Measurements from ENCODE around the gene SOX11.

The SOX11 gene

DNA sequence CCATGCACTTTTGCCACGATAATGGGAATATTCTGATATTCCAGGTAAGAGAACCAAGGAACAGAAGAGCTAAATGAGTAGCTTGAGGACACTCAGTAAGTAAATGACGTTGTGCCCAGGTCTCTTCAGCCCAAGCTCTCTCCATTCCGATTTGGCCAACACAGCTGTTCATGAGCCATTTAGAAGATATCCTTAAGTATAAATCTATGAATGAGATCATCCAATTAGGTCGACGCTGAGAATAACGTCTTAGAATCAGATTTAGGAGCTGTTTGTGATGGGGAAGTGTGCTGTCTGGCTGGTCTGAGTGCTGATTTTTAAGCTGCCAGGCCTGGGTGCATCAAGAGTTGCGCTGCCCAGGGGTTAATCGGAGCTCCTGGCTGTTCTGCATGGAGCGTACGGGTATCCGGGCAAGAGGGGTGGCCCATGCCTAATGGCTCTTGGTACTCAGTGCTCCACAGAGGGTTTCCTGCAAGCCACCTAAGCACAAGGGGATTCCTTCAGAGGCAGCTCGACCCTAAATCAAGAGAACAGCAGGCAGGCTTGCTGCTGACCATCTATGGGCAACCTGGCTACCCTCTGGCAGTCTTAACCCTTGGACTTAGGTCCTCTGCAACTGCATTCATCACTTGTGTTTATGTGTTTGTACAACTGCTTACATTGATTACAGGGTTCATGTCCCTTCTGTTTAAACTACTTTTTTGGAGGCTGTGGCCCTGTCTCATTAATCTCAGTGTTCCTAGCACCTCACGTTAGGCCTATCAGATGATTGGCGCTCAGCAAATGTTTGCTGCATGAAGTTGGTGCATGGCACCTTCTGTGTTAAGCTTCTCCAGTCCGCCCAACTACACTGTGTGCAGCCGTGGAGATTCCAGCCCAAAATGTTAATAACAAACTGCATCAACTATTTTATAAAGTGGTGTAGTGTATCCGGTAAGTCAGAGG is 31.9 kb downstream of the SOX11 start:
- DNase-seq (ENCODE audit: low spot score) = no peak

DNA sequence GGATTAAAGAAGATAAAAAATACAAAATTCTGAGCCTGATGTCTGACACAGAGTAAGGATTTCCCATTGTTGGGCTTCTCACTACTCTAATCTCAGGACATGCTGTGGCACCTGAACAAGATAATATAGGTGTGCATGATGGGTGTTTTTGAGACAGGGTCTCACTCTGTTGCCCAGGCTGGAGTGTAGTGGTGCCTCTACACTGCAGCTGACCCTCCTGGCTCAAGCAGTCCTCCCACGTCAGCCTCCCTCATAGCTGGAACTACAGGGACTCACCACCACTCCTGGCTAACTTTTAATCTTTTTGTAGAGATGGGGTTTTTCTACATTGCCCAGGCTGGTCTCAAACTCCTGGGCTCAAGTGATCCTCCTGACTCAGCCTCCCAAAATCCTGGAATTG is 32.9 kb downstream of the SOX11 start:
- DNase-seq (ENCODE audit: low spot score) = no peak

DNA sequence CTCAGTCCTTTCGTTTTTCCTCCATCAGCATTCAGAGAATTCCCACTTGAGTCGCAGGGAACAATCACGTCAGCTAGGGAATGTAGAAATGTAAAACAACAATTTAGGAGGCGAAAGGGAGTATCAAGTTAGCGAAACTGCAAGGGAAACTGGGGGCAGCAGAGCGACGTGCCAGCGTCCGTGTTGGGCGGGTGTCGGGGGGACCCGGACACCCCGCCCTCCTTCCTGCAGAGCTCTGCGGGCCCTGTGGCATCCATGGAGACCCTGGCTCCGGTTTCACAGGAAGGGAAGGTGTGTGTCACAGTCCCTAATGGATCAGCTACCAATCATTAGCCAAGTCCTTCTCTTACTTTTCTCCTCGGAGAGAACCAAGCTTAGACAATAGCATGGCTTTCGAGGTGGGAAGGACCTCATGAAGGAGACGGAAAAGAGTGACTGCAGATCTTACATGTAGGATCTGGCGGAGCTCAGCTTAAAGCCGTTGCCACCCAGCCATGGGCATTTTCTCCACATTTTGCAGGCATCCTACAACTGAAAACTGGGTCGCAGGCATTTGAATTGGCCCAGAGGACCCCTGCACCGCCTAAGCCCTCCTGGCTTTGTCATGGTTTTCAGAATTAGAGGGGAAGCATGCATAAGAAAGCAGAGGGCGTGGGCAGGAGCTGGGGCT is 33.7 kb downstream of the SOX11 start:
- no peak for DNase-seq (ENCODE audit: low spot score)

DNA sequence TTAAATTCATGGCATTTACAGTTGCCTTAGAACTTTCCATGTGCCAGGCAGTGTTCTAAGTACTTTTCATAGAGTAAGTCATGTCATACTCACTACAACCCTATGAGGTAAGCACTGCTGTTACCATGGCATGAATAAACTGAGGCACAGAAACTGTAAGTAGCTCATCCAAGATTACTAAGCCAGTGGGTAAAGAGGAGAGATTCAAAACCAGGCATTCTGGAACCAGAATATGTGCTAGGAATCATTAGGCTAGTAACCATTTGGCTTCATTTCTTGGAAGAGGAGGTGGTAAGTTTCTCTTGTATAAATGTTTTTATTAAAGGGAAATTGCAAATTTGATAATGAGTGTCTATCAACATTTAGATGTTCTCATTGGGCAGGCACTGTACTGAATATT is 35.1 kb downstream of the SOX11 start:
- DNase-seq (ENCODE audit: low spot score) = no peak

DNA sequence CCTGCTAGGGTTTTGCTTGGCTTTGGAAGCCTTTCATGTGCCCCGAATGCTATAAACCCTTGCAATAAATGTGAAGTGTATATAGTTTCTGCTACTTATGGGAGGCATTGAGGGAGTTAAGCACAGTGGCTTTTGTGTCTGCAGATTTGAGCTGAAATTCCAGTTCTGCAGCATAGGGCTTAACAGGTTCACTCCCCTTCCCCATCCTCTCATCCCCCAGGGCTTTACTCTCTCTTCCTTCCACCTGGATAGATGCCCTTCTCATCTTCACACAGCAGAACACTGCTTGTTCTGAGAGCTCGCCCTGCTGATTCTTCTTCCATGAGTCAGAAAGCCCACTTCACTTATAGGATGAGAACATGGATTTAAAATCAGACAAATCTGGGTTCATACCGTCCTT is 37.2 kb downstream of the SOX11 start:
- no peak for DNase-seq (ENCODE audit: low spot score)

DNA sequence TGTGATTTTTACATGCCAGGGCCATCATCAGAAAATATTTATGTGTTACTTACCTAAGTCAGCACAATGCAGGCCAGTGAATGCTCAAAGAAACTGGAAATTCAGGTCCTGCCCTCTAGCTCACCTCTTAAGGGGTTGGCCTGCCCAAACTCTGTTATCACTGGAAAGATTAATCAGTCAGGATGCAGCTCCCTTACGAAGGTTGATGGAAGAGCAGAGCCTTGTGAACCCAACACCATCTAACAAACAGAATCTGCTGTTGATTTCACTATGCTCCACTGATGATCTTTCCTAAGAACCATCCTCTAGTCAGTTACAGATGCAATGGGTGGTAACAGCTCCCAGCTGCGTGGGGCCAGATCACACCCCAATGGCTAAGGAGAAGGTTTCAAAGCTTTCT is 38.2 kb downstream of the SOX11 start:
- DNase-seq (ENCODE audit: low spot score) = no peak

DNA sequence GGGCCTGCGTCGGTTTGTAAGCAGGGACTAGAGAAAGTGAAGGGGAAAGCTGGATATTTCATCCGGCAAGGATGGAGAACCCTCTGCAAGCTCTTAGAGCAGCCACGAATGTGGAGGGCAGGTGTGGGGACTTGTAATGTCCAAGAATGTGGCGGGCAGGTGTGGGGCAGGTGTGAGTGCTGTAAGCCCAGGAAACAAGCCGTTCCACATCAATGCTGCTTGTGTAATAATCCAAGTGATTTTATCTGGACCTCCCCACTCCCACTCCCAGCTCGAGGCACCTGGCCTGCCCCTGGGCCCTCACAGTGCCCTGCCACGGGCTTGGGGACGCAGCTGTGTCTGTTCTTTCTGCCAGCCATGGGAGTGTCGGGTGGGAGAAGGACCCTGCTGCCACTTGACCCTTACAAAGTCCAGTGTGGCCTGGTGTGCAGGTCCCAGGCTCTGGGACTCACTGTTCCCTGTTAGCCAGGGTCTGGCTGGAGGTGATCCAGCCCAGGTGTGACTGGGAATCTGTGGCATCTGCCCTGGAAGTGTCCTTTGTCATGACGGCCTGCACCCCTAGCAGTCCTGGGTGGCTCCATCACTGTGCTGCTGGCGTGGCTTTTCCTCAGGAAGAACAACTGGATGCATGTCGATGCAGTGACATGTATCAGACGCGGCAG is 42.8 kb downstream of the SOX11 start:
- DNase-seq (ENCODE audit: low spot score) = no peak

DNA sequence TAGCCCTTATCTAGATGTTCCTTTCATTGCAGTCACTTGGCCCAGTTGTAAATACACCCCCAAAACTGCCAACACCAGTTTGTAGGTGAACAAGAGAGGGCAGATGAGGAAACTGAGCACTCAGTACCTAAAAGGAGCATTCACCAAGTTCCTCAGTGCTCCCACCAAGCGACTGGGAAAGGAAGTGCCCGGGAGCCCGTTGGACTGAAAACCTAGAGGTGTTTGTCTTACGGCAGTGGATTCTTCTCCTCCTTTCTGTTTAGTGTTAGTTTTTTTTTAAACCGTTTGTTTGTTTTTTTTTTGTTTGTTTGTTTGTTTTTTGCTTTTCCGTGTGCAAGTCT is 43.3 kb downstream of the SOX11 start:
- no peak for DNase-seq (ENCODE audit: low spot score)

DNA sequence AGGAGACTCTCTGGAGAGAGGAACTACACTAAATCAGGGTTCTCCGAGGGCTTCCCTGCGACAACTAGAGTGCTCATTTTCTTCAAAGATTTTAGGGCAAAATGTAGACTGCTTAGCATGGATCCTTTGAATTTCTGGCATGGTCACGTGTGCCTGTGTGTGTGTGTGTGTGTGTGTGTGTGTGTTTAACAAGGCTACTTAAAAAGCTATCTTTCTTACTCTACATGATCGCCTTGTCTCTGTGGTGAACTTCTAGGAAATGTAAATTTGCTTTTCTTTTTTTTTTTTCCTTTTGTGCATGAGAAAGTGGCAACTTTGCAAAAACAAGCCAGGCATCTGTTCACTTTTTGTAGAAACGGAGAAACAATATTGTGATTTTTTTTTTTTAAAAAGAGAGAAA is 43.9 kb downstream of the SOX11 start:
- DNase-seq (ENCODE audit: low spot score) = no peak

DNA sequence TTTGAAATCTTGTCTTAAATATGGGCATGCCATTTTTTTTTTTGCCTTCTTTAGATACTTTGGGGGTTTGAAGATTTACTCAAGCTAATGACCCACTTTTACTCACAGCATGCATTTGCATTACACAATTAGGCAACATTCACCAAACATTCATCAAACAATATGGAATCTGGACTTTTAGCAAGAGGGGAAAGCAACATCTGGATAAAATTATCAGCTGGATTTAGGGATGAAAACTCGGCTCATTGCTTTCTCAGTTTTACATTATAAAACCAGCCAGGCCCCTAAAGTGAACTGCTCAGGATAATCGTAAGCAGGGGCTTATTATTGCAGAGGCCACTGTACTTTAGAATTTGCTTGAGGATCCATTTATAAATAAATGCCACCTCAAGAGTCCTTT is 44.7 kb downstream of the SOX11 start:
- DNase-seq (ENCODE audit: low spot score) = no peak

DNA sequence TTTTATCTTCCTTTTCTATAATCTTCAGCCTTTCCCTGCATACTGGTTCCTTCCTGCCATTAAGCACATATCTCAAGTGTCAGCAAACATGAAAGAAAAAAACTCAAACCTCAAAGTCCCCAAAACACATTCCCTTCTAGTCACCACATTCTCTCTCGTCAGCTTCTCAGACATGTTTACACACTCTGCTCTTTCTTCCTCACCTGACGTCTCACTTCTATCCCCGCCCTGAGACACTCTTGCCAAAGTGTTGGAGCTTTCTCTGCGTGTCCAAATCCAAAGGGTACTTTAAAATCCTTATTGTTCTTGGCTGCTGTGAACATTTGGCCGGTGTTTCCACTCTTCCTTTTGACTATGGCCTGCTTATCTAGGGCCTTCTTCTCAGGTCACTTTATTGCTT is 47.9 kb downstream of the SOX11 start:
- no peak for DNase-seq (ENCODE audit: low spot score)

DNA sequence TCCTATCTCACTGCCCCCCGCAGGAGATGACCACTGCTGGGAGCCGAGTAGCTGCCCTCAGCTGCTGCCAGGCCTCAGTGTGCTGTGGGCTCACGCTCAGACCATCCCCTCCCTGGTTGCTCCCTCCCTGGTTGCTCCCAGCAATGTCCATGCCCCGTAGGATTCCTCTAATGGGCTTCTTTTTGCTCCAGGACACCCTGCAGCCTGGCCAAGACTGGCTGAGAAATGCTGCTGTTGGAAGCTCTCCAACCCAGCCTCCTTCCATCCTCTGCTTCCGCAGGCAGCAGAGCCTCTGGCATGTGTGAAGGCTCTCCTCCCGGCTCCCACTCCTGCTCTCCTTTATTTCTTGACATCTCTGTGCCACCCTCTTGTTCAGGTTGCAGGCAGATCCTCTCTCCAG is 48.6 kb downstream of the SOX11 start:
- no peak for DNase-seq (ENCODE audit: low spot score)

DNA sequence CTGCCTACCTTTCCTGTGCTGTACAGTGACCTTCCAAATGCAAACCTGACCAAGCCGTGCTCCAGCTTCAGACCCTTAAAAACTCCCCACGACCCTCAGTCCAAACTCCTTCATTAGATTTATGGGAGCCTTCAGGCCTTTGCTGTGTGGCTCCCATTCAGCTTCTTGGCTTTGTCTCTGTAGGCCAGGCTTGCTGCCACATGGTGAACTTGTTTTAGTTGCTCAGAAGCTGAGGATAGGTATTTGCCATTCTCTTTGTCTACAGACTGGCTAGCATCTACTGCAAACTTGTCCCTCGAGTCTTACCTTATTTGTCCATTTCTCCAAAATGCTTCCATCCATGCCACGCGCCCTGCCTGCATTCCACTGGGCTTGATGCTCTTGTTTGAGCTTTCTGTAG is 49.1 kb downstream of the SOX11 start:
- no peak for DNase-seq (ENCODE audit: low spot score)

DNA sequence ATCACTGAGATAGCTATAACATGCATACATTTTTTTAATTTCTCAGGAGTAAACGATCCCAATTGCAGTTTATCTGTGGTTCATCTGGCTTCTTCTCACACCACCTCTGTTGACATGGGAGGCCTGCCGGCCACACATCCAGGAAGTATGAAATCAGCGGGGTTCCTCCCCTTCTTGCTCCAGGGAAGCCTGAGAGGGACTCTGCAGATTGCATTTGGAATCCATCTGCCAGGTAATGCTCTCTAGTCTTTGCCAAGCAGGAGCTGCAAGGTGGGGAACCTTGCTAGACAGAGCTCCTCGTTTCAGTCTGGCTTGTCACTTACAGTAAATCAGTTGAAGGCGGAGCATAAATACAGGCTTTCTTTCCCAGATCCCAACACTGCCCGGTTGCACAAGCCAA is 49.9 kb downstream of the SOX11 start:
- no peak for DNase-seq (ENCODE audit: low spot score)

DNA sequence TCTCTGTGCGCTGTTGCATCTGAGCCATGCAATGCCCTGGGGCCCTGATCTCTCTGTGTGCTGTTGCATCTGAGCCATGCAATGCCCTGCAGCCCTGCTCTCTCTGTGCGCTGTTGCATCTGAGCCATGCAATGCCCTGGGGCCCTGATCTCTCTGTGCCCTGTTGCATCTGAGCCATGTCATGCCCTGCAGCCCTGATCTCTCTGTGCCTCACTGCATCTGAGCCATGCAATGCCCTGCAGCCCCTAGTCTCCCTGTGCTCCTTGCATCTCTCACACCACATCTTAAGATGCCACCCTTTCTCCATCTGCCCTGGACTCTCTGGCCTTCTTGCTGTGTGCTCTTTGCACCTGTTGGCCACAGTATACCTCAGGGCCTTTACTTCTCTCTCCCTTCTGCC is 56.2 kb downstream of the SOX11 start:
- DNase-seq (ENCODE audit: low spot score) = no peak

DNA sequence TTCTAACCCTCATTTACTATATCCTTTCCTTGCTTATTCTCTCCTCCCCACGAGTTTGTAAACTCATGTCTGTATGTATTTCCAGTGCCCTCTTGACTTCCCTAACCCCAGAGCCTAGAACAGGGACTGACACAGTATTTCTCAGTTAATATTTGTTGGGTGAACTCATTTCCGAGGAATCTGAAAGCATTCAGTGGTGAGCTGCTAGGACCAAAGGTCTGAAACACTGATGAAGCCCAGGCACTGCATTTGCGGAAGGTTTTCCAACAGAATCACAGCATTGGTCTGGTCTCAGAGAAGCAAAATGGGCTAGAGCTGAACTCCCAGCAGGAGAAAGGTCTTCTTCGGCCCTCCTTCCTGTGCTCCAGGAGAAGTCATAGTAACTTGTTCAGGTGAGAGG is 56.8 kb downstream of the SOX11 start:
- no peak for DNase-seq (ENCODE audit: low spot score)

DNA sequence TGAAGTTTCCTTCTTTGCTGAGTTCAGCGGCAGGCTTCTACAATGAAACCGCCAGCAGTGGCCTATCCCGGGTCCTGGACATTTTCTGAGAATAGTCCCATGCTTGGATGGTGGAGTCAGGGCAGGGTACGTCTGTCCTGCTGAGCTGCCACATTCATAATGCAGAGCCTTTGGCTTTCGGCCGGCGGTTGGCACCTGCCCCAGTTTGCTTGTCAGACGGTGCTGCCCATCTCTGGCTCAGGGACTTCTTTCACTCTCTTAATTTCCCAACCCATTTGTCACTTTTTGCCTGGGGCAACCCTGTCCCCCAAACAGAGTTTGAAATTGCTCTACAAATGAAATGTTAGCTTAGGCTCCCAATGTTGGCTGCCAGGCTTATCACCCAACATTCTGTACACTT is 57.2 kb downstream of the SOX11 start:
- DNase-seq (ENCODE audit: low spot score) = no peak
